WERI-Rb-1 (cell line): Measurements from ENCODE around the gene ATP5PD.

Experiments used
- DNase-seq: peaks from one replicate; pipeline ENCODE4 v3.0.0-alpha.2; 2020
- H3K27ac ChIP-seq: fragments of 250-450 bp; sonication (Bioruptor Pico); 2 replicates; pipeline ENCODE4 v1.5.1; 2020; ENCODE audit warnings: mild to moderate bottlenecking, moderate library complexity
- H3K27me3 ChIP-seq: fragments of 250-450 bp; sonication (Bioruptor Pico); 2 replicates; pipeline ENCODE4 v1.5.1; 2021; ENCODE audit warnings: mild to moderate bottlenecking, low read depth, moderate library complexity; ENCODE audit not compliant: insufficient read depth, severe bottlenecking
- H3K36me3 ChIP-seq: fragments of 250-450 bp; sonication (Bioruptor Pico); 2 replicates; pipeline ENCODE4 v1.5.1; 2020; ENCODE audit warnings: mild to moderate bottlenecking, moderate library complexity
- H3K4me3 ChIP-seq: 2 replicates; pipeline ENCODE4 v1.5.1; 2011; ENCODE audit warnings: low read depth, mild to moderate bottlenecking, control low read depth, low read length
- H3K9me3 ChIP-seq: fragments of 250-450 bp; sonication (Bioruptor Pico); 2 replicates; pipeline ENCODE4 v1.5.1; 2021; ENCODE audit warnings: mild to moderate bottlenecking, moderate library complexity; ENCODE audit not compliant: severe bottlenecking
- CTCF ChIP-seq: IDR thresholded peaks from 2 replicates; pipeline ENCODE4 v1.5.1; 2011; ENCODE audit warnings: low read depth, mild to moderate bottlenecking, control low read depth, inconsistent platforms, low read length

The ATP5PD gene

GRCh38 chr17:75090871-75091854, 44.4 kb upstream of the ATP5PD start:
- Histone ChIP-seq H3K27ac (no peak overlapping the region), H3K36me3 (no peaks in the 10 kb centered on the region), H3K9me3 (peaks cover 3% of the 10 kb centered on the region), H3K27me3 (no peaks in the 10 kb centered on the region), H3K4me3 (no peak overlapping the region)
- no peak for TF ChIP-seq CTCF
- DNase-seq: no peak

- H3K36me3 ChIP-seq: no peaks in the 10 kb centered on the region
- no peak overlapping the region for H3K27ac ChIP-seq
- H3K4me3 ChIP-seq: no peak overlapping the region
These were observed 42.0 kb upstream of the ATP5PD start for GRCh38 chr17:75088465-75089417.

GRCh38 chr17:75087558-75088453, 41.0 kb upstream of the ATP5PD start, which contains the start of gene SLC16A5:
SLC16A5 (plus strand) TSS chr17:75087954; CDS start chr17:75093637, 5,683 bp downstream.
- Histone ChIP-seq H3K36me3 (no peaks in the 10 kb centered on the region), H3K27ac (no peak within 1 kb of the TSS), H3K27me3 (no peaks in the 10 kb centered on the region), H3K4me3 (no peak within 1 kb of the TSS), H3K9me3 (no peaks in the 10 kb centered on the region)
- DNase-seq: no peak
- TF ChIP-seq CTCF: no peak

More at GRCh38 chr17:75088465-75089417, 42.0 kb upstream of the ATP5PD start:
- DNase-seq: no peak
- TF ChIP-seq CTCF: no peak
- Histone ChIP-seq H3K27me3 (no peaks in the 10 kb centered on the region), H3K9me3 (no peaks in the 10 kb centered on the region)

- no peak for TF ChIP-seq CTCF
- Histone ChIP-seq H3K27ac (no peak overlapping the region), H3K36me3 (no peaks in the 10 kb centered on the region), H3K9me3 (no peaks in the 10 kb centered on the region), H3K27me3 (no peaks in the 10 kb centered on the region), H3K4me3 (no peak overlapping the region)
- no peak for DNase-seq
These were observed 40.4 kb upstream of the ATP5PD start for GRCh38 chr17:75087182-75087557.
